Adrenal gland (tissue), 12 donors: ENCODE data around the gene FRMD3. TPM values are rescaled to one million over a fixed set of nuclear protein-coding genes. Genes with fewer than 3 reads are reported as not detected.

Source experiments
- DNase-seq, 7 donors: peaks; one replicate each; pipeline ENCODE4 v3.0.0-alpha.2; 2019 to 2020
- H3K27ac ChIP-seq, 5 donors: fragments of 200-600 bp; sonication (generic) in 4 of 5; 1 replicate in 3 of 5; 2 replicates in 2 of 5; pipeline versions ENCODE4 v1.5.1 to v1.8.0; 2016 to 2020; ENCODE audit warnings: mild to moderate bottlenecking in 1 of 5
- H3K27me3 ChIP-seq: fragments of 200-600 bp; 2 replicates; pipeline ENCODE4 v1.8.0; 2021
- H3K36me3 ChIP-seq, 2 donors: fragments of 200-600 bp; replicated peaks in 1 of 2; 1 replicate in 1 of 2; 2 replicates in 1 of 2; pipeline versions ENCODE4 v1.5.1 to v1.8.0; 2018 to 2022
- H3K4me1 ChIP-seq, 2 donors: fragments of 200-600 bp; replicated peaks in 1 of 2; 1 replicate in 1 of 2; 2 replicates in 1 of 2; pipeline versions ENCODE4 v1.5.1 to v1.8.0; 2018 to 2021
- H3K4me3 ChIP-seq, 4 donors: fragments of 200-600 bp; sonication (generic) in 3 of 4; one replicate each; pipeline ENCODE4 v1.5.1; 2016 to 2018
- H3K9me3 ChIP-seq, 3 donors: fragments of 200-600 bp; sonication (generic) in 1 of 3; replicated peaks in 1 of 3; 1 replicate in 2 of 3; 2 replicates in 1 of 3; pipeline versions ENCODE4 v1.5.1 to v1.8.0; 2016 to 2021
- CTCF ChIP-seq, 6 experiments: fragments of 450-650 bp in 4 of 6; fragments of 200-600 bp in 2 of 6; sonication (generic) in 1 of 6; IDR thresholded peaks; 1 replicate in 5 of 6; 2 replicates in 1 of 6; pipeline versions ENCODE4 v1.5.1 to v1.8.0; 2016 to 2021; ENCODE audit warnings: antibody characterized with exemption in 6 of 6, mild to moderate bottlenecking in 2 of 6, moderate library complexity in 1 of 6
- POLR2A ChIP-seq, 2 donors: fragments of 450-650 bp; IDR thresholded peaks; one replicate each; pipeline ENCODE4 v1.6.1; 2017; ENCODE audit warnings: antibody characterized with exemption in 2 of 2, mild to moderate bottlenecking in 2 of 2, moderate library complexity in 1 of 2
- WGBS, 4 donors: extraction: QIAGEN DNeasy Blood & Tissue Kit in 2 of 4; methylation state at CpG; one replicate each; pipeline versions ENCODE4 v1.1.5 to v1.1.7; 2013 to 2017; 5-methylcytosine and 5-hydroxymethylcytosine counted together
- intact Hi-C, 2 donors: fragments of 100-400 bp; cut with DNase I; formaldehyde crosslinking; loops; one replicate each; pipeline versions ENCODE4 v1.14.1 to v1.15.0; 2022 to 2023
- polyA plus RNA-seq, 3 donors: library from polyadenylated mRNA; stranded (reverse); fragments of 200-250 nt in 2 of 3; fragments of 350-450 nt in 1 of 3; fragmentation: Illumina TruSeq in 1 of 3; extraction: RNeasy Lipid Tissue Mini Kit (QIAGEN cat#74804) in 1 of 3; gene quantifications; one replicate each; pipeline ENCODE4 v1.2.3, GENCODE V29; 2013 to 2014
- total RNA-seq, 9 donors: library from RNA; depleted of rRNA in 4 of 9; stranded (reverse); fragments of >200 nt in 4 of 9; fragments of 120-200 nt in 1 of 9; fragmentation: NEBNext Ultra II Directional in 1 of 9; extraction: Animal tissue kit (Norgen Biotek cat#: 25700) in 1 of 9; gene quantifications; one replicate each; pipeline versions ENCODE4 v1.1.0 to v1.2.4, GENCODE V29; 2013 to 2023
- donor health status: healthy with polysubstance abuse.
- donor health status: Bipolar disorder and iron deficiency.
- donor health status: DM: yes; HTN: yes; CAD: no.
- donor health status: DM: no; HTN: no; CAD: no.
- donor health status: DM: no; HTN: no; CAD: no.
- donor health status: DM: yes; HTN: yes; CAD: no.

Gene FRMD3
- total and polyA plus RNA-seq, 12 donors = 1.8 to 32.9 (median 13.6) TPM

- intact Hi-C loops = loop anchor here (10.0 kb wide), 2 partner anchors 113 to 123 kb away; no protein-coding TSS in a partner anchor
- no peak for TF ChIP-seq CTCF (IDR thresholded peaks at IDR 0.05)
- TF ChIP-seq POLR2A (IDR thresholded peaks at IDR 0.05) = no peak
- Histone ChIP-seq H3K27me3 (no peaks in the 10 kb centered on the region), H3K4me3 (no peak overlapping the region), H3K27ac (peak overlapping the region in 4 of 5 donors; percentile 4 to 70 (median 28)), H3K4me1 (peaks cover 8 to 19% of the 10 kb centered on the region in 2 donors), H3K36me3 (no peaks in the 10 kb centered on the region), H3K9me3 (no peaks in the 10 kb centered on the region)
- peak; percentile 46 to 89 (median 67) for DNase-seq
- WGBS, 4 donors = 41 to 47% (median 44%) methylated on average over 6 of the region's 6 CpGs
These were observed 210.2 kb downstream of the FRMD3 start for GRCh38 chr9:83327750-83328622.

GRCh38 chr9:83327323-83327722, 210.9 kb downstream of the FRMD3 start:
- TF ChIP-seq POLR2A (IDR thresholded peaks at IDR 0.05) (no peak), CTCF (IDR thresholded peaks at IDR 0.05) (no peak)
- Histone ChIP-seq H3K4me3 (no peak overlapping the region), H3K36me3 (no peaks in the 10 kb centered on the region), H3K9me3 (no peaks in the 10 kb centered on the region), H3K27me3 (no peaks in the 10 kb centered on the region), H3K4me1 (peaks cover 8 to 19% of the 10 kb centered on the region in 2 donors), H3K27ac (peak overlapping the region in 3 of 5 donors; percentile 4 to 70 (median 40))
- intact Hi-C loops = loop anchor here (10.0 kb wide), 2 partner anchors 113 to 123 kb away; no protein-coding TSS in a partner anchor
- peak in 3 of 7 donors; percentile 17 to 31 (median 19) for DNase-seq
- 33 to 46% (median 39%) methylated on average over 3 of the region's 3 CpGs for WGBS, 4 donors

GRCh38 chr9:83323148-83323547, 215.1 kb downstream of the FRMD3 start:
- H3K9me3 ChIP-seq = no peaks in the 10 kb centered on the region
- 86 to 98% (median 97%) methylated on average over 3 of the region's 3 CpGs for WGBS, 4 donors
- TF ChIP-seq POLR2A (IDR thresholded peaks at IDR 0.05) (no peak), CTCF (IDR thresholded peaks at IDR 0.05) (no peak)
- intact Hi-C loops = loop anchor here (10.0 kb wide), 2 partner anchors 108 to 118 kb away; no protein-coding TSS in a partner anchor
- H3K36me3 ChIP-seq = no peaks in the 10 kb centered on the region
- H3K27me3 ChIP-seq = no peaks in the 10 kb centered on the region
- H3K27ac ChIP-seq = no peak overlapping the region
- DNase-seq = no peak
- H3K4me1 ChIP-seq = peaks cover 8 to 16% of the 10 kb centered on the region in 2 donors
- no peak overlapping the region for H3K4me3 ChIP-seq

GRCh38 chr9:83322438-83322837, 215.8 kb downstream of the FRMD3 start:
- no peak overlapping the region for H3K27ac ChIP-seq
- H3K36me3 ChIP-seq = no peaks in the 10 kb centered on the region
- WGBS, 4 donors = 94 to 100% (median 96%) methylated on average over 1 of the region's 1 CpG
- no peak for TF ChIP-seq POLR2A (IDR thresholded peaks at IDR 0.05)
- no peak for TF ChIP-seq CTCF (IDR thresholded peaks at IDR 0.05)
- DNase-seq = no peak
- peaks cover 4 to 9% of the 10 kb centered on the region in 2 donors for H3K4me1 ChIP-seq
- intact Hi-C loops = loop anchor here (10.0 kb wide), 2 partner anchors 108 to 118 kb away; no protein-coding TSS in a partner anchor
- no peaks in the 10 kb centered on the region for H3K27me3 ChIP-seq
- H3K9me3 ChIP-seq = no peaks in the 10 kb centered on the region
- H3K4me3 ChIP-seq = no peak overlapping the region
